SK-N-SH treated with all-trans-retinoic acid at 6 μM for 48 hours (cell line): ENCODE data around the gene TEX26.

ENCODE experiments used
- ARNTL ChIP-seq: fragments of 450-650 bp; formaldehyde crosslinking; IDR thresholded peaks from 2 replicates; pipeline ENCODE4 v1.5.0; 2020; ENCODE audit warnings: low read depth, mild to moderate bottlenecking, moderate library complexity, borderline replicate concordance
- BACH2 ChIP-seq: fragments of 250-450 bp; sonication (Bioruptor Pico); IDR thresholded peaks from 2 replicates; pipeline ENCODE4 v1.9.0; 2021; ENCODE audit warnings: mild to moderate bottlenecking, borderline replicate concordance
- RARB ChIP-seq: fragments of 250-450 bp; sonication (Bioruptor Pico); IDR thresholded peaks from 2 replicates; pipeline ENCODE4 v1.8.0; 2021; ENCODE audit warnings: mild to moderate bottlenecking, moderate library complexity
- TCF4 ChIP-seq: fragments of 250-450 bp; sonication (Bioruptor Pico); IDR thresholded peaks from 2 replicates; pipeline ENCODE4 v1.8.0; 2021; ENCODE audit warnings: mild to moderate bottlenecking, moderate library complexity, borderline replicate concordance
- TSHZ2 ChIP-seq: fragments of 250-450 bp; sonication (Bioruptor Pico); IDR thresholded peaks from 2 replicates; pipeline ENCODE4 v1.5.0; 2020; ENCODE audit warnings: mild to moderate bottlenecking, moderate library complexity
- ZFP30 ChIP-seq: fragments of 450-650 bp; formaldehyde crosslinking; IDR thresholded peaks from 2 replicates; pipeline ENCODE4 v1.5.0; 2022; ENCODE audit warnings: mild to moderate bottlenecking, moderate library complexity
- ZNF8 ChIP-seq: fragments of 450-650 bp; formaldehyde crosslinking; IDR thresholded peaks from 2 replicates; pipeline ENCODE4 v1.5.0; 2020; ENCODE audit warnings: mild to moderate bottlenecking, moderate library complexity
- TF ChIP-seq, protein P1 (sequence below): fragments of 250-450 bp; sonication (Bioruptor Pico); IDR thresholded peaks from 2 replicates; pipeline ENCODE4 v1.5.1; 2021; ENCODE audit warnings: mild to moderate bottlenecking, moderate library complexity
- TF ChIP-seq, protein P2 (sequence below): fragments of 250-450 bp; sonication (Bioruptor Pico); IDR thresholded peaks from 2 replicates; pipeline ENCODE4 v1.8.0; 2021; ENCODE audit warnings: low read depth, mild to moderate bottlenecking, moderate library complexity, borderline replicate concordance

DNA sequence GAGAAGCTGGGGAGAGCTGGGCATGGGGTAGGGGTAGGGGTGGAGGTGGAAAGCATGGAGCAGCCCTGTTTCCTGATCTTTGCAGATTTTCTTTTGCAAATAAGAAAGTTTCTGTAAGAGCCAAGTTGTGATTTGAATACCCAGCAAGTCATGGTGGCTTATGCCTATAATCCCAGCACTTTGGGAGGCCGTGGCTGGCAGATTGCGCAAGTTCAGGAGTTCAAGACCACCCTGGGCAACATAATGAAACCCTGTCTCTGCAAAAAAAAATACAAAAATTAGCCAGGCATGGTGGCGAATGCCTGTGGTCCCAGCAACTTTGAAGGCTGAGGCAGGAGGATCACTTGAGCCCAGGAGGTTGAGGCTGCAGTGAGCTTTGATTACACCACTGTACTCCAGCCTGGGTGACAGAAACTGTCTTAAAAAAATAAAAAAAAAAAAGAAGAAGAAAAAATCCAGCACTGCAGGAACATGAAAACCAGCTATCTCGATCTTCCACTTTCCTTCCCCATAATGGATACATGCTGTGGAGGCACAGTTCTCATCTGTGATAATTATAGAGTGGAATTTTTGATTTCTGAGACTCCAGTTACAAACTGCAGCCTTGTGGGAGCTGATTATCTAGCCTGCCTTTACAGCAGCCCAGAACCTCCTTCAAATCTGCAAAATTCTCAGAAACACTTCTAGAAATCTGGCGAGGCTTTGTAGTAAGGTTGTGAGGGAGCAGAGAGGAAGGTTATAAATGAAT is 12.1 kb upstream of the TEX26 start:
- TF ChIP-seq ZNF8 (CRISPR knock-in tag) (no peak), ZFP30 (CRISPR knock-in tag) (no peak), RARB (CRISPR knock-in tag) (no peak), ARNTL (CRISPR knock-in tag) (no peak), BACH2 (CRISPR knock-in tag) (no peak), TCF4 (CRISPR knock-in tag) (no peak), TSHZ2 (CRISPR knock-in tag) (no peak)
- TF ChIP-seq, protein P1, sequence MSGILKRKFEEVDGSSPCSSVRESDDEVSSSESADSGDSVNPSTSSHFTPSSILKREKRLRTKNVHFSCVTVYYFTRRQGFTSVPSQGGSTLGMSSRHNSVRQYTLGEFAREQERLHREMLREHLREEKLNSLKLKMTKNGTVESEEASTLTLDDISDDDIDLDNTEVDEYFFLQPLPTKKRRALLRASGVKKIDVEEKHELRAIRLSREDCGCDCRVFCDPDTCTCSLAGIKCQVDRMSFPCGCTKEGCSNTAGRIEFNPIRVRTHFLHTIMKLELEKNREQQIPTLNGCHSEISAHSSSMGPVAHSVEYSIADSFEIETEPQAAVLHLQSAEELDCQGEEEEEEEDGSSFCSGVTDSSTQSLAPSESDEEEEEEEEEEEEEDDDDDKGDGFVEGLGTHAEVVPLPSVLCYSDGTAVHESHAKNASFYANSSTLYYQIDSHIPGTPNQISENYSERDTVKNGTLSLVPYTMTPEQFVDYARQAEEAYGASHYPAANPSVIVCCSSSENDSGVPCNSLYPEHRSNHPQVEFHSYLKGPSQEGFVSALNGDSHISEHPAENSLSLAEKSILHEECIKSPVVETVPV (CRISPR knock-in tag): no peak
- TF ChIP-seq, protein P2, sequence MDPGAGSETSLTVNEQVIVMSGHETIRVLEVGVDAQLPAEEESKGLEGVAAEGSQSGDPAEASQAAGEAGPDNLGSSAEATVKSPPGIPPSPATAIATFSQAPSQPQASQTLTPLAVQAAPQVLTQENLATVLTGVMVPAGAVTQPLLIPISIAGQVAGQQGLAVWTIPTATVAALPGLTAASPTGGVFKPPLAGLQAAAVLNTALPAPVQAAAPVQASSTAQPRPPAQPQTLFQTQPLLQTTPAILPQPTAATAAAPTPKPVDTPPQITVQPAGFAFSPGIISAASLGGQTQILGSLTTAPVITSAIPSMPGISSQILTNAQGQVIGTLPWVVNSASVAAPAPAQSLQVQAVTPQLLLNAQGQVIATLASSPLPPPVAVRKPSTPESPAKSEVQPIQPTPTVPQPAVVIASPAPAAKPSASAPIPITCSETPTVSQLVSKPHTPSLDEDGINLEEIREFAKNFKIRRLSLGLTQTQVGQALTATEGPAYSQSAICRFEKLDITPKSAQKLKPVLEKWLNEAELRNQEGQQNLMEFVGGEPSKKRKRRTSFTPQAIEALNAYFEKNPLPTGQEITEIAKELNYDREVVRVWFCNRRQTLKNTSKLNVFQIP (CRISPR knock-in tag): no peak
